ENCODE results near the gene SHISA7. TPM values are rescaled to one million over a fixed set of nuclear protein-coding genes. Genes with fewer than 3 reads are reported as not detected.
"Not testable (repeated sequence)": the region's sequence is repeated elsewhere in the genome, so short reads cannot be mapped to it uniquely, and the experiment has no call there.

The SHISA7 gene
- total RNA-seq, 2 donors from 2014 or later: not detected

DNA sequence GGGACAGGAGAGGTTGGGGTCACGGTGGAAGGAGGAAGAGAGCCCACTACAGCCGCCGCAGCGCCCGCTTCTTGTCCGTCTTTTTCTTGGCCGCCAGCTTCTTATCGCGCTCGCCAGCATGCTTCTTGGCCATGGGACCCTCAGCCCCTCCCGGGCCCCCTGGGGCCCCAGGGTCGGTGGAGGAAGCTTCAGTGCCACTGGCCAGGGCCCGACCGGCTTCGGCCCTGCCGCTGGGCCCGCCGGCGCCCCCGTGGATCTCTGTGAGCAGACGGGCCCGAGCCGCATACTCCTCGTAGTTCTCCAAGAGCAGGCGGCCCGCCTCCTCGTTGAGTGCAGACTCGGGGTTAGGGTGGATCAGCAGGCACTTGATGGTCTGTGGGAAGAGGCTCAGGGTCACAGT, 41.7 kb downstream of the SHISA7 start:
- intact Hi-C loops (cut with DNase I); DNase-seq: not testable (repeated sequence)
- ATAC-seq: peak in 1 of 2 donors; percentile 9

DNA sequence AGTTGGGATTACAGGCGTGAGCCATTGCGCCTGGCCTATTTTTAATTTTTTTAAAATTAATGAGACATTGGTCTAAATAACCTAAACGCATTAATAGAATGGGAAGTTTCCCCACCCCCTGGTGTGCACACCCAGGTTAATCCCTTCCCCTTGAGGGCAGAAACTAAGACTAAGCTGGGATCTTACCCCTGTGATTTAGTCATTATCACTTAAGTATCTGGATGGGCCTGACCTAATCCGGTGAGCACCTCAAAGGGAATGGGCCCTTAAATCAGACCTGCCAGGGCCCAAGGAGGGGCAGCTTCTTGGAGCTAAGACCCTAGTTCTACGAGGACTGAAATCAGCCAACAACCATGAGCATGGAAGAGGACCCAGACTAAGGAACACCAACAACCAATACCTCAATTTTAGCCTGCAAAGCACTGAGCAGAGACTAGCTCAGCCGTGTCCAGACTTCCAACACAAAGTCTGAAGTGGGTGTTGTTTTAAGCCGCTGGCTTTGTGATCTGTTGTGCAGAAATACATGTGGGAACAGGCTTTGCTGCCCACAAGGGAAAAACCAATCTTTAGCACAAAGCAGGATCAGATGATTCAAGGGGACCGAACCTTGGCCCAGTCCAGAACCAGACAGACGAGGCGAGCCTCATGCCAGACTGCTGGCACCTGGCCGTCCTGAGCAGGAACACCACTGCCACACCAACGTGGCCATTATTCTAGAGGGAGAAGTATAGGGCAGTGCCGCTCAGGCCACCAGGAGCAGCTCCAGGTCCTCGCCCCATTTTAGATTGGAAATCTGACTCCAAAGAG, 42.6 kb downstream of the SHISA7 start:
- DNase-seq: no peak
- no peak for ATAC-seq
- intact Hi-C loops (cut with DNase I): no loop called here

DNA sequence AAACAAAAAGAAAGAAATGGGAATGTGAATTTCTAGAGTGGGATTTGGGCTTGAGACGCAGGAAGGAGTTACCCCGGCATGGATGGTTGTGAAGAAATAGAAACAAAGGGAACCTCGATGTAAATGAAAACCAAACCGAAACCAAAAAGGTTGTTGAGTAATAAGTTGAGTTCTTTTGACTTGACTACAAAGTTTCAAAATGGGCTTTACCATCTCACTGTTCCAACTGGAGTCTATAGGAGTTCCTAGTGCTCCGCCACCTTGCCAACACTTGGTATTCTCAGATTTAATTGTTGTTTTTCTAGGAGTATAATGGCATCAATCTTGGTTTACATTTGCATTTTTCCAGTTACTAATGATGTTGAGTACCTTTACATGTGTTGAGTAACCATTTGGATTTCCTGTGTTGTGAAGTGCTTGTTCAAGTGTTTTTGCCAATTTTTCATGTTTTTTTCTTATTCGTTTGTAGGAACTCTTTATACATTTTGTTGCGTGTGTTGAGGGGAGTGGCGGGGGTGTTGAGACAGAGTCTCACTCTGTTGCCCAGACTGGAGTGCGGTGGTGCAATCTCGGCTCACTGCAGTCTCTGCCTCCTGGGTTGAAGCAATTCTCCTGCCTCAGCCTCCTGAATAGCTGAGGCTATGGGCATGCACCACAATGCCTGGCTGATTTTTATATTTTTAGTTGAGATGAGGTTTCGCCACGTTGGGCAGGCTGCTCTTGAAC, 44.7 kb downstream of the SHISA7 start:
- intact Hi-C loops (cut with DNase I): no loop called here
- ATAC-seq: no peak
- no peak for DNase-seq

DNA sequence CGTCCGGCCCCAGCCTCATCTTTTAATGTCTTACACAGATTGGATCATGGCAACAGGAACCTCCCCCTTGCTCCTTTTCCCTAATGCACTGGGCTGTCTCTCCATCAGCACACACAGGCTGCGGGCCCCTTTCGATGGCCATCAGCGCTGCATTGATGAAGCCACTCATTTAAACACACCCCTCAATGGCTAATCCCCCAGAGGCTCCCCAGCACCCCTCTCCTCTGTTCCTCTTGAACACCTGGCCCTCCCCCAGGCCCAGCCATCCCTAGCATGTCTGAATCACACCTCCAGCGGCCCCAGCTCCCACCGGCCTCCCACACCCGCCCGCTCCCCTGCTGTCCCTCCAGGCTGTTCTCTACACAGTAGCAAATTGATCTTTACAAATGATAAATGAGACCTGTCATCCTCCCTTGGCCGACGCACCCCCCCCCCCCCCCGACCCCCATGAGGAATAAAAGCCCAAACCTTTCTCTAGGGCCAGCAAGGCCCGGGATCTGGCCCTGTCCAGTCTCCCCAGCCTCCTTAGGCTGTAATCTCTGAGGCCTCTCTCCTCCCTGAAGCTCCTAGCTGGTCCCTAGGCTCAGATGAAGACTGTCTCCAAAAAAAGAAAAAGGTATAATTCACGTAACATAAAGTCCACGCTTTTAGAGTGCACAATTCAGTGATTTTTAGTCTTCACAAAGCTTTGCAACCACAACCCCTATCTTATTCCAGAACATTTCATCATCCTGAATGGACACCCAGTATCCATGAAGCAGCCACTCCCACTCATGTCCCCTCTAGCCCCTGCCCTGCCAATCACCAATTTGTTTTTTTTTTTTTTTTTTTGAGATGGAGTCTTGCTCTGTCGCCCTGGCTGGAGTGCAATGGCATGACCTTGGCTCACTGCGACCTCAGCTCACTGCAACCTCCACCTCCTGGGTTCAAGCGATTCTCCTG, 50.0 kb downstream of the SHISA7 start:
- intact Hi-C loops (cut with DNase I): no loop called here
- DNase-seq (no peak), ATAC-seq (no peak)

DNA sequence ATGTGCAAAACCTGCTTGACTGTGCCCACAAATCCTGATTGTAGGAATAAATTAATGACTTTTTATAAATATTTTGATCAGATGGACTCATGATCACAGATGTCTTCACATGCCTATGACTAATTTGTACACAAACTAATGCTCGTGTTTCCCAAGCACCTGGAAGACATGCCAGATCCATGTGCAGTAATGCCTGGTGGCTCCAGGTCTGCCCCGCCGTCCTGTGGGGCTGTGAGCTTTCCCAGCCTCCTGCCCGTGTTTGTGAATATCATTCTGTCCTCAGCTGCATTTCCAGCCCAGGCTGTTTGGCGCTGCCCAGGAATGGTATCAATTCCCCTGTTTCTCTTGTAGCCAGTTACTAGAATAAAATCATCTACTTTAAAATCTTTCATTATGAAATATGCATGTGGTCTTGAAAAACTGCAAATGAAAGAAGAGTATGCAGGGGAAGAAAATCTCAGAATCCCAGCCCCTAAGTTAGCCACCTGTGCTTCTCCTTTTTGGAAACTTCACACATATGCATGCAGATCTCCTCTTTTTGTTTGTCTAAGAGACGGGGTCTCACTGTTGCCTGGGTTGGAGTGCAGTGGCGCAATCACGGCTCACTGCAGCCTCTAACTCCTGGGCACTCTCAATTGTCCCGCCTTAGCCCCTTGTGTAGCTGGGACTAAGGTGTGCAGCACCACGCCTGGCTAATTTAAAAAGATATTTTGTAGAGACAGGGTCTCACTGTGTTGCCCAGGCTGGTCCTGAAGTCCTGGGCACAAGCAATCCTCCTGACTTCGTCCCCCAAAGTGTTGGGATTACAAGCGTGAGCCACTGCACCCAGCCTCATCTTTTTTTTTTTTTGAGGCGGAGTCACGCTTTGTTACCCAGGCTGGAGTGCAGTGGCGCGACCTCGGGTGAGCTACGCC, 51.1 kb downstream of the SHISA7 start:
- intact Hi-C loops (cut with DNase I): no loop called here
- no peak for DNase-seq
- no peak for ATAC-seq

DNA sequence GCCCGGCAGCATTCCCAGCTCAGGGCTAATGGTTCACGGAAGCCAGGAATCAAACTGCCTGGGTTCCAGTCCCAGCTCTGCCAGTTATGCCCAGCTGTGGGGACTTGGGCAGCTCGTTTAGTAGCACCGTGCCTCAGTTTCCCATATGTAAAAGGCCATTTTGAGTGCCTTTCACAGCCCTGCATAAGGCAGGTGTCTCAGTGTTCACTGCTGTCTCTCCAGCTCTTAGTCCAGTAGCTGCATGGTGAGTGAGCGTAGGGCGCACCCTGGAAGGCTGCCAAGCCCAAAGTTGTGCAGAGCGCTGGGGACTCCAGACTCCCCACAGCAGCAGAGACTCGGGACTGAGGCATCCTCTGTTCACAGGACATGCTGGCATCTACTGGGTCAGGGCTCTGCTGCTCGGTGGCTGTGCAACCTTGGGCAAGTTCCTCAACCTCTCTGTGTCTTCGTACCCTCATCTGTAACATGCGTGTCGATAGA, 51.9 kb downstream of the SHISA7 start:
- DNase-seq: no peak
- ATAC-seq: no peak
- intact Hi-C loops (cut with DNase I): no loop called here

DNA sequence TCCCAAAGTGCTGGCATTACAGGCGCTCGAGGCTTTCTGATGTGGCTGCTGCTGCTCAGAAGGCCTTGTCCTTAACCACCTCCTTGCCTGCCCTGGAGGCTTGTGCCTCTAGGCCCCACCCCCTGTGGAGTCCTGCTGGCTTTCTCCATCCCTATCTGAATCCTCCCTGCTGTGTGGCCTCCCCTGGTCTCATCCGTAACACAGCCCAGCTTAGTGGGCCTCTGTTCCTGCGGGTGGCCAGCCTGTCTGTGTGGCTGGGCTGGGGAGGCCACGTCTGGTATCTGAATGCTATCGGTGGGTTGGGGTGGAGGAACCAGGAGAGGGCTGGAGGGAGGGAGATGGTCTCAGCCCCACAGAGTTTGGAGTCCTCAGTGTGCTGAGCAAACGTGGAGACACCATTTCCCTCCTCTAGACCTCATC, 52.6 kb downstream of the SHISA7 start:
- intact Hi-C loops (cut with DNase I): no loop called here
- DNase-seq (no peak), ATAC-seq (no peak)

DNA sequence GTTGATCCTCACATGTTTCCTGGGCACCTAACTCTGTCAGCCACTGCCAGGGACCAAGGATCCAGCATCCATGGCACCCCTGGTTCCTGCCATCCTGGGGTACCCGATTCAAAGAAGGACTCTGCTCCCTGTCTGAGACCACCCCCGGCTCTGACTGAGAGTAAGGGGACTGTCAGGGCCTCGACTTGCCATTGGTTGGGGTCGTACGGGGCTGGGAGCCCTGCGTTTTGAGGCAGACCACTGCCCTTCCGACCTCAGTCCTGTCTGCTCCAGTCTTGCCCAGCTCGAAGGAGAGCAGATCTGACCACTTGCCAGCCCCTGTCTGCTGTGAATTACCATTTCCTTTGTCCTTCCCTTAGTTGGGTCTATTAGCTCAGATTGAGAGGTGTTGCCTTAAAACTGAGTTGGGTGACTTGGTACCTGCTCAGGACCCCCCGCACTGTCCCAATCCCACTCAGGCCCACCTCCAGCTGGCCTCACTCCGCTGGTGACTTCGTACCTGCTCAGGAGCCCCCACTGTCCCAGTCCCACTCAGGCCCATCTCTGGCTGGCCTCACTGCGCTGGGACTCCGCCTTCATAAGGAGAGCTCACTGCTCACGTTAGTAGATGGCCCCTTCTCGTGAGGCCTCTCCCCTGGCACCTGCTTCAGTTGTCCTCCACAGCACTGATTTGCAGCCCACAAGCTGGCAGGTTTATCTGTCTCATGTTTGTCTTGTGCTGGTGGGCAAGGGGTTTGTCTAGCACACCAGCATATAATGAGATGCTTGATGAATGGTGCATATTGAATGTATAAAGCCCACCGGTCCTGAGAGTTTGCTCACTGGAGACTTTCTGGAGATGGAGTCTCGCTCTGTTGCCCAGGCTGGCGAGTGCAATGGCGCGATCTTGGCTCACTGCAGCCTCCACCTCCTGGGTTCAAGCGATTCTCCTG, 53.4 kb downstream of the SHISA7 start:
- DNase-seq: no peak
- no peak for ATAC-seq
- intact Hi-C loops (cut with DNase I): loop anchor here in 1 of 2 donors (10.0 kb wide), 1 partner anchor 85 kb away; no protein-coding TSS in a partner anchor

DNA sequence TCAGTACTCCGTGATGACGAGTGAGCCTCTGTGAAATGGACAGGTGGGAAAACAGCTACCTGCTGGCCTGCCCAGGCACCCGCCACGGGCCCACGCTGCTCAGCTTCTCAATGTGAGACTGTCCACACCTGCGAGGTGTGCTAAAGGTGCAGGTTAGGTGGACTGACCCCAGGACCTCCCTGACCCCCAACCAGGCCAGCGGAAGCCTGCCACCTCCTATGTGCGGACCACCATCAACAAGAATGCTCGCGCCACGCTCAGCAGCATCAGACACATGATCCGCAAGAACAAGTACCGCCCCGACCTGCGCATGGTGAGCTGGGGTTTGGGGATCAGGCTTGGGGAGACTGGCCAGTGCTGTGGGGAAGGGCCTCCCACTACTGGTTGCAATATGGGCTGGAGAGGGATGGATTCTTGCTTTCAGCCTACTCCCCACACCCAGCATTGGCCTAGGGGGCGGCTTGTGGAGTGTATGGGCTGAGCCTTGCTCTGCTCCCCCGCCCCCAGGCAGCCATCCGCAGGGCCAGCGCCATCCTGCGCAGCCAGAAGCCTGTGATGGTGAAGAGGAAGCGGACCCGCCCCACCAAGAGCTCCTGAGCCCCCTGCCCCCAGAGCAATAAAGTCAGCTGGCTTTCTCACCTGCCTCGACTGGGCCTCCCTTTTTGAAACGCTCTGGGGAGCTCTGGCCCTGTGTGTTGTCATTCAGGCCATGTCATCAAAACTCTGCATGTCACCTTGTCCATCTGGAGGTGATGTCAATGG, 55.2 kb downstream of the SHISA7 start:
- intact Hi-C loops (cut with DNase I): loop anchor here in 1 of 2 donors (10.0 kb wide), 1 partner anchor 83 kb away; no protein-coding TSS in a partner anchor
- ATAC-seq: no peak
- DNase-seq: no peak

DNA sequence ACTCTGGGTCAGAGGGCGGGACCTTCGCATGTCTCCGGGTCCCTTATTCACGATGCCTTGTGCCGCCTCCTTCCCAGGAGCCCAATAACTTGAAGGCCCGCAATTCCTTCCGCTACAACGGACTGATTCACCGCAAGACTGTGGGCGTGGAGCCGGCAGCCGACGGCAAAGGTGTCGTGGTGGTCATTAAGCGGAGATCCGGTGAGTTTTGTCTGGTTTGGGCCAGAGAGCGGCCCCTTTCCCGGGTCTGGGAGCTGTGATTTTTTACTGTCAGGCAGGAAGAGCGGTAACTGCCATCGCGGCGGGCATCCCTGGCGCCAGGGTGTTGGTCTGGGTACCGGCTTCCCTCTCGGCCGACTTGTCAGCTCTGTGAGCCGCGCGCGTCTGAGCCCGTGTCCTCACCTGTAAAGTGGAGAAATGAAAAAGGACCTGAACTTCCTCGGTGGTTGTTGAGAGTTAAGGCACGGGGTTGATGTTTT, 56.6 kb downstream of the SHISA7 start:
- ATAC-seq (no peak), DNase-seq (no peak)
- intact Hi-C loops (cut with DNase I): loop anchor here in 1 of 2 donors (10.0 kb wide), 1 partner anchor 82 kb away; no protein-coding TSS in a partner anchor

DNA sequence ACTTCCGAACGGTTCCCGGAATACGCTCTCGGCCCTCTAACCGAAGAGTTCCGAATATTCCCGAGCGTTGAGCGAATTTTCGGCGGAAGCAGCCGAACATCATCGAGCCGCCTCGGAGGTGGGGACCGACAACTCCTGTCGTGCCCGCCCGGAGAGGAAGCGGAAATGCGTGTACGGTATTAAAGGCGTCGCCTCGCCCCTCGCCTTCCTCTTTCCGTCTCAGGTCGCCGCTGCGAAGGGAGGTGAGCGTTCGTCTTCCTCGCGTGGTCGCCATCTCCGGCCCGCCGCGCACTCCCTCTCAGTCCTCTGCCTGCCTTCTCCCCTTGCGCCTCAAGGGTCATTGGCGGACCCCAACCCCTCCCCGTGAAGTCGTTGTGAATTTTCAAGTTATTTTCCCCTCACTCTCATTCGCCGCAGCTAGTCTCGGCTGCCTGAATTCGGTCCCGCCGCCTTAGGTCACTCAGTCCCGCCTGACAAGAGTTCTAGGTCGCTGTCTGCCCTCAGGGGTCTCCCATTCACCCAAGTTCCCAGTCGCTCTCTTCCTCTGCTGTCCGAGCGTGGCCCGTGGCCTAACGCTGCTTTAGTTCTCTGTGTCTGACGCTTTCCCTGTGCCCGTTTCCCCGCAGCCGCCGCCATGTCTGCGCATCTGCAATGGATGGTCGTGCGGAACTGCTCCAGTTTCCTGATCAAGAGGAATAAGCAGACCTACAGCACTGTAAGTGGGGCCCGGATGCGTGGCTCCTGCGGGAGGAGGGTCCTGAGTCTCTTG, 57.2 kb downstream of the SHISA7 start, which contains the start of gene RPL28:
TSS of gene RPL28 (plus strand) at position 209 of the 769 bp plus-strand sequence. CDS start at position 635, 426 bp downstream.
- ATAC-seq: peak; percentile 88 to 90
- DNase-seq: peak; percentile 99
- intact Hi-C loops (cut with DNase I): loop anchor here in 1 of 2 donors (10.0 kb wide), 1 partner anchor 81 kb away; no protein-coding TSS in a partner anchor

DNA sequence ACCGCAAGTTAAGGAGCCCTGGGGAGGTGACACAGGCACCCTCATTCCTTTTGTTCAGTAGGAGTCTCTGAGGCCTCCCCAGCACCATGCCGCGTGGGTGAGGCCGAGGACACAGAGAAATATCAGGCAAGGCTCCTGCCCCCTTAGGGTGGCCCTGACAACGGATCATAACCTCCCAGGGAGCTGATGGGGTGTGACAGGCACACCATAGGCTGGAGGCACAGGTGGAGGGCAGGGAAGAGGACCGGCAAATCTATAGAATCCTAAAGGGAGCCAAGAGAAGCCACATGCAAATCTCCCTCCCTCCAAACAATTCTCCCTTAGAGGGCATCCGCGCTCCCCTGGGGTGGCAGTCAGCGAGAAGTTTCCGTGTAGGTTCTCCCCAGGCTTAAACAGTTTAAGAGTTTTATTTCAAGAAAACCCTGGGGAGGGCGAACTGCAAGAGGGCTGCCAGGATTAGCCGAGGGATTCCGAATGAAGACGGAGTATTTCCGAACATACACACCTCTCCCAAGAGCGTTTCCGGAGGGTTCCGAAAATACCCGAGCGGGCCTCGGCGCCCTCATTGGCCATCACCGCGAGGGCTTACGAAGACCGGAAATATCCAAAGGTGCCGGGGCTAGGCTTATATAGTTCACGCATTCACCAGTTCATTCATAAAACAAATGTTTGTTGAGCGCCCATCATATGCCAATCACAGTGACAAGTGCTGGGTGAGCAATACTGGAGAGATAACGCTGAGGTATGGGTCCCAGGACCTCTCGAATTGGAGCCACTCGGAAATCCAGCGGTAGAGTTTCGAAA, 58.0 kb downstream of the SHISA7 start:
- intact Hi-C loops (cut with DNase I): loop anchor here (5.0 to 10.0 kb wide), 3 partner anchors 43 to 83 kb away; no protein-coding TSS in a partner anchor
- ATAC-seq (peak; percentile 88 to 89), DNase-seq (peak; percentile 97)

DNA sequence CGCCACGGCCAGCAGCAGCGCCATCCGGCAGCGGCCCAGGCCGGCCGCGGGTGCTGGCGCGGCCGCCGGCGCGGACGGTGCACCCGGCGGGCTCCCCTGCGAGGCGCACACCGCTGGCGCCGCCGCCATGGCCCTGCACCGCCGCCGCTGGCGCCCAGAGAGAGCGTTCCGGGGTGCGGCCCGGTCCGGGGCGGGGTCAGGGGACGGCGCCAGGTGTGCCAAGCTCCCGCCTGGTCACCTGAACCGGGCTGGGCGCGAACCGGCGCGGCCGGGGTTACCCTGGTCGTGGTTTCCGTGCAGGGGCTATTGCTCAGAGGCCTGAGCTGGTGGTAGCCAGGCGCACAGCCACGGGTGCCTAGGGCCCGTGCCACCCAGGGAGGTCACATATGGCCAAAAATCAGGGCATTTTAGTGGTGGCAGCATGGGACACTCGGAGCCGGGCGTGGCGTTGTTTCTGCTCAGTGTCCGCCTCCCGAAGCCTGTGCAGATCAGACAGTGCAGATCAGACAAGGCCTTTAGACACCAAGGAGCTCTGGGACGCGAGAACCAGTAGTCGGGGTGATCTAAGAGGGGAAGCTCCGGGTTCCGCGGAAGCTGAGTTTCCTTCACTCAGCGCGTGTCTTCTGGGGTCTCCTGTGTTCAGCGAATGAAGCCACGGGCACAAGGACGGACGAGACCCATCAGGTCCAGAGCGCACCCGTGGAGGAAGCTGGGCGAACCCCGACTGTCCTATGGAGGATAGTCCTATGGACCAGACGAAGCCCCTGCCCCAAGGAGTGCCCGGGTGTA, 58.8 kb downstream of the SHISA7 start, which contains the start of gene TMEM238:
TSS of gene TMEM238 (minus strand) at position 162 of the 789 bp plus-strand sequence. CDS start at position 129, 33 bp downstream.
- no peak for DNase-seq
- peak in 1 of 2 donors; percentile 0 for ATAC-seq
- intact Hi-C loops (cut with DNase I): loop anchor here (5.0 to 10.0 kb wide), 3 partner anchors 42 to 82 kb away; no protein-coding TSS in a partner anchor
